KMS-11 (cell line): Measurements from ENCODE around the gene PAX8.

Experiments used
- H2AFZ ChIP-seq: fragments of 200-600 bp; sonication (generic); 2 replicates; pipeline ENCODE4 v1.6.1; 2016; ENCODE audit warnings: antibody characterized with exemption, mixed run types, low read depth
- H3K27ac ChIP-seq: fragments of 200-600 bp; sonication (generic); 2 replicates; pipeline ENCODE4 v1.6.1; 2016; ENCODE audit warnings: mild to moderate bottlenecking, mixed run types
- H3K27me3 ChIP-seq: fragments of 200-600 bp; sonication (generic); 2 replicates; pipeline ENCODE4 v1.6.1; 2017; ENCODE audit warnings: mild to moderate bottlenecking, low read depth, mixed run types, moderate library complexity; ENCODE audit not compliant: insufficient read depth
- H3K36me3 ChIP-seq: fragments of 200-600 bp; sonication (generic); 2 replicates; pipeline ENCODE4 v1.6.1; 2017; ENCODE audit warnings: mild to moderate bottlenecking, mixed run types; ENCODE audit not compliant: insufficient read depth
- H3K4me1 ChIP-seq: fragments of 200-600 bp; sonication (generic); 2 replicates; pipeline ENCODE4 v1.6.1; 2016; ENCODE audit warnings: mild to moderate bottlenecking, low read depth, mixed run types; ENCODE audit not compliant: poor library complexity, severe bottlenecking
- H3K4me2 ChIP-seq: fragments of 200-600 bp; sonication (generic); 2 replicates; pipeline ENCODE4 v1.7.0; 2016; ENCODE audit warnings: mild to moderate bottlenecking, mixed run types
- H3K4me3 ChIP-seq: fragments of 200-600 bp; sonication (generic); IDR thresholded peaks from 2 replicates; pipeline ENCODE4 v1.6.1; 2017; ENCODE audit warnings: low read depth, low read length, mixed read lengths; ENCODE audit not compliant: insufficient read depth
- H3K79me2 ChIP-seq: fragments of 200-600 bp; sonication (generic); 2 replicates; pipeline ENCODE4 v1.6.1; 2016; ENCODE audit warnings: low read depth, mixed run types; ENCODE audit not compliant: insufficient read depth
- H3K9ac ChIP-seq: fragments of 200-600 bp; sonication (generic); 2 replicates; pipeline ENCODE4 v1.6.1; 2016; ENCODE audit warnings: mild to moderate bottlenecking, mixed run types
- H4K20me1 ChIP-seq: fragments of 200-600 bp; sonication (generic); 2 replicates; pipeline ENCODE4 v1.6.1; 2016; ENCODE audit warnings: mild to moderate bottlenecking, mixed run types; ENCODE audit not compliant: insufficient read depth
- TF ChIP-seq, protein P1 (sequence below): fragments of 200-600 bp; sonication (generic); conservative IDR thresholded peaks from 2 replicates; pipeline ENCODE4 v1.6.1; 2017; ENCODE audit warnings: low read depth, mild to moderate bottlenecking, antibody characterized with exemption, low read length, moderate library complexity, mixed read lengths

PAX8 gene

GRCh38 chr2:113167115-113167932 lies 111.4 kb downstream of the PAX8 start:
- TF ChIP-seq, protein P1, sequence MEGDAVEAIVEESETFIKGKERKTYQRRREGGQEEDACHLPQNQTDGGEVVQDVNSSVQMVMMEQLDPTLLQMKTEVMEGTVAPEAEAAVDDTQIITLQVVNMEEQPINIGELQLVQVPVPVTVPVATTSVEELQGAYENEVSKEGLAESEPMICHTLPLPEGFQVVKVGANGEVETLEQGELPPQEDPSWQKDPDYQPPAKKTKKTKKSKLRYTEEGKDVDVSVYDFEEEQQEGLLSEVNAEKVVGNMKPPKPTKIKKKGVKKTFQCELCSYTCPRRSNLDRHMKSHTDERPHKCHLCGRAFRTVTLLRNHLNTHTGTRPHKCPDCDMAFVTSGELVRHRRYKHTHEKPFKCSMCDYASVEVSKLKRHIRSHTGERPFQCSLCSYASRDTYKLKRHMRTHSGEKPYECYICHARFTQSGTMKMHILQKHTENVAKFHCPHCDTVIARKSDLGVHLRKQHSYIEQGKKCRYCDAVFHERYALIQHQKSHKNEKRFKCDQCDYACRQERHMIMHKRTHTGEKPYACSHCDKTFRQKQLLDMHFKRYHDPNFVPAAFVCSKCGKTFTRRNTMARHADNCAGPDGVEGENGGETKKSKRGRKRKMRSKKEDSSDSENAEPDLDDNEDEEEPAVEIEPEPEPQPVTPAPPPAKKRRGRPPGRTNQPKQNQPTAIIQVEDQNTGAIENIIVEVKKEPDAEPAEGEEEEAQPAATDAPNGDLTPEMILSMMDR = no peak
- no peak overlapping the region for H3K9ac ChIP-seq
- no peaks in the 10 kb centered on the region for H3K36me3 ChIP-seq
- H3K79me2 ChIP-seq = no peaks in the 10 kb centered on the region
- H3K4me1 ChIP-seq = no peaks in the 10 kb centered on the region
- no peak overlapping the region for H3K27ac ChIP-seq
- H3K27me3 ChIP-seq = no peaks in the 10 kb centered on the region
- H4K20me1 ChIP-seq = no peaks in the 10 kb centered on the region
- H3K4me2 ChIP-seq = no peak overlapping the region
- H2AFZ ChIP-seq = no peak overlapping the region
- no peak overlapping the region for H3K4me3 ChIP-seq

DNA sequence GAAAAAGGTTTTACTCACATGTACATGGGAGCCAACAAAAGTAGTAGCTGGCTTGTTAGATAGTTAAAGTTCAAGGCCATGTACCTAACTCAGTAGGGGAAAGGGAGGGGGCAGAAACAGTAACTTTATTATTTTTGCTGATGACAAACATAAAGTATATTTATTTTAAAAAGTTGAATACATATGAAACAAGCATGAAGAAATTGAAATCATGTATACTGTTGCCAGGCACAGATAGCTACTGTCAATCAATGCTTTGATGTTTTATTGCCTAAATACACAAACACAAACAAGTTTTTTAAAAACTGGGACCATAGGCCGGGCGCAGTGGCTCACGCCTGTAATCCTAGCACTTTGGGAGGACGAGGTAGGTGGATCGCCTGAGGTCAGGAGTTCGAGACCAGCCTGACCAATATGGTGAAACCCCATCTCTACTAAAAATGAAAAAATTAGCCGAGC lies 112.5 kb downstream of the PAX8 start:
- Histone ChIP-seq H3K27ac (no peak overlapping the region), H3K9ac (no peak overlapping the region), H3K79me2 (no peaks in the 10 kb centered on the region), H4K20me1 (no peaks in the 10 kb centered on the region), H2AFZ (no peak overlapping the region), H3K4me1 (no peaks in the 10 kb centered on the region), H3K27me3 (no peaks in the 10 kb centered on the region), H3K36me3 (no peaks in the 10 kb centered on the region), H3K4me2 (no peak overlapping the region), H3K4me3 (no peak overlapping the region)
- TF ChIP-seq, protein P1 = no peak
